ENCODE data around the gene FHIP1B.
"Not testable (repeated sequence)": the region's sequence is repeated elsewhere in the genome, so short reads cannot be mapped to it uniquely, and the experiment has no call there.

Gene FHIP1B

DNA sequence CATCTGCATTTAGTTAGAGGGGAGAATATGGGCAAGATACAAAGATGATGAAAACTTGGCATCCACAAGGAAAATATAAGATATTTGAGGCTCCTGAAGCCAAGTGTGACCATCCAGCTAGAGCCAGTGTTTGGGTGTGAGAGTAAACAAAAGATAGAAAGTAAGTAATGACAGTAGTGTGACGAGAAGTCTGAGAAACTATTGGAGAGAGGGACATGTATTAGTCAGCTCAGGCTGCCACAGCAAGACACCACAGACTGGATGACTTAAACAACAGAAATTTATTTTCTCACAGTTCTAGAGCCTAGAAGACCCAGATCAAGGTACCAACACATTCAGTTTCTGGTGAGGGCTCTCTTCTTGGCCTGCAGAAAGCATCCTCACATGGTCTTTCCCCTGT is 18.8 kb upstream of the FHIP1B start:
- Histone ChIP-seq H3K36me3 (ENCODE audit: control insufficient read depth, insufficient read depth, low read length) (no peaks in the 10 kb centered on the region), H3K27me3 (ENCODE audit: control insufficient read depth, insufficient read depth, low read length) (peaks cover 2% of the 10 kb centered on the region), H3K4me1 (ENCODE audit: control insufficient read depth, insufficient read depth, low read length) (peaks cover 4% of the 10 kb centered on the region), H3K4me3 (ENCODE audit: low read length) (no peak overlapping the region), H3K27ac (ENCODE audit: low read depth, low read length) (no peak overlapping the region), H3K9ac (ENCODE audit: low read length) (no peak overlapping the region)

DNA sequence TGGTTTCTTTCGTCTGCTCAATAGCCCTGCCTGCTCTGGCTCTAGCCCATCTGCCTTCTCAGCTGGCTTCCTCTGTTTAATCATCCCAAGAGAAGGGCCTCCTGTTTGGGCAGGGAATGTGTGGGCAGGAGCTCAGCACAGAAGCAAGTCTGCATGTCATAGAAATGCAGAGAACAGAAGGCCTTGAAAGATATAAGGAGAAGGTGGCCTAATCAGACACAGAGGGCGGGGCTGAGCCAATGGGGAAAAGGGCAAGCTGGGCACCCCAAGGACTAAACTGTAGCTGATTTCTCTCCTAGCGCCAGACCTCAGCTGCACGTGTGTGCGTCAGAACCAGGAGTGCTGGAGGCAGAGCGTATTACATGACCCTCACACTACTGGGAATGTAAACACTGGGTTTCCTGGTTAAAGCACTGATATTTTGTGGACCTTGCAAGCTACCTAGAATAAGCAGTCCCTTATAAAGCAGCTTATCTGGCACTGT is 17.6 kb upstream of the FHIP1B start:
- Histone ChIP-seq H3K27ac (ENCODE audit: low read depth, low read length) (peak overlapping the region; percentile 70), H3K9ac (ENCODE audit: low read length) (no peak overlapping the region), H3K27me3 (ENCODE audit: control insufficient read depth, insufficient read depth, low read length) (no peaks in the 10 kb centered on the region), H3K4me3 (ENCODE audit: low read length) (no peak overlapping the region), H3K36me3 (ENCODE audit: control insufficient read depth, insufficient read depth, low read length) (no peaks in the 10 kb centered on the region), H3K4me1 (ENCODE audit: control insufficient read depth, insufficient read depth, low read length) (peaks cover 4% of the 10 kb centered on the region)

DNA sequence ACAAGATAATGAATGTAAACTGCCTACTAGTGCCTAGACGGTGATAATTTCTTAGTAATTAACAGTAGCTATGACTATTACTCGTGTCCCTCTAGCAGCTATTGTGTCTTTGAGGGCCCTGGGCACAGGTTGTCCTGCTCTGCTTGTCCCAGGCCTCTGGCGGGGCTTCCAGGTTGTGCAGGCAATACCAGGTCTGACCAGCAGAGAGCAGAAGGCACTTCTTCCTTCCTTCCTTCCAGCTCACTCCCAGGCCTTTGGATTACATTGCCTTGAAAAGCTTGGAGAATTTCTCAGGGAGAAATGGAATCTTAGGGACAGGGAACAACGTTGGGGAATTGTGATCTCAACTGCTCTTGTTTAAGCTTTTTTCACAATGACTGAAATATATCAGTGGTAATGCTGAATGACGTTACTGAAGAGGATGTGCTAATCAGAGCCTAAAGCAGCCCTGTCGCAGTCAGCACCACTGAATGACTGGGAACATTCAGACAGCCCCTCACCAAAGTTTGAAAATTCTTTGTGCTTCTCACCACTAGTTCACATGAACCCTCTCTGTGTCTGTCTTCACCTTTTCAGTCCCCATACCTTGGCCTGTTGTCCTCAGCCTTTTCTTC is 16.8 kb upstream of the FHIP1B start:
- Histone ChIP-seq H3K27me3 (ENCODE audit: control insufficient read depth, insufficient read depth, low read length) (no peaks in the 10 kb centered on the region), H3K4me3 (ENCODE audit: low read length) (no peak overlapping the region), H3K4me1 (ENCODE audit: control insufficient read depth, insufficient read depth, low read length) (peaks cover 4% of the 10 kb centered on the region), H3K36me3 (ENCODE audit: control insufficient read depth, insufficient read depth, low read length) (no peaks in the 10 kb centered on the region), H3K27ac (ENCODE audit: low read depth, low read length) (peak overlapping the region; percentile 70), H3K9ac (ENCODE audit: low read length) (no peak overlapping the region)

DNA sequence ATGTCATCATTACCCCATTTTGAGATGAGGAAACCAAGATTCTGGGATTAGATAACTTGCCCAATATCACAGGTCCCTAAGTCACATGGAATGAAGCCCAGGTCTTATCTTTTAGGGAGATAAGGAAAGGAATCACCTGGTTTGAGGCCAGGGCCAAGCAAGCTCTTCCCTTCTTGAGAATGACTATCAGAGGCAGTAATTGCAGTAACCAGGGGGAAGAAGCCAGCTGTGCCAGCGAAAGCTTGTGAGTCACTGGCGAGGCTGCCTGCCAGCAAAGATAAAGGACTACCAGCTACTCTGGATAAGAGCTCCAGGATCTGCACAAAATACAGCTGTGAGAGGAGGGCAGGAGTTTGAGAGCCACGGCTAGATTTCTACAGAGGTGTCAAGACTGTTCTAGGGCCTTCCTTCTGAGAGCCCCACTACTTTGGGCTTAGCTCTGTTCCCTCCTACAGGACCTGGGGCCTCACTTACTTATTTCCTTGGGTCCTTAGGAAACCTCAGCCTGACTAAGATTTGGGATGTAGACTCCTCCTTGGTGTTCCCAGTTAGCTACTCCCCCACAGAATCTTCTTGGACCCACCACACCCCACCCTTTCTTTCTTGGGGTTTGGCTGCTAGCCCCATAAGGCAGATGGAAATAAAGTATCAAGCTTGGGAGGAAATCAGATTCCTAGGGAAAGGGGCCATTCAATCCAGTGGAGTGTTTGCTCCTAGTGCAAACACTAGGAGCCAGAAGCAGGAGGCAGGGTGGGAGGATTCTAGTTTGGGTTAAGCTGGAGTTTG is 15.5 kb upstream of the FHIP1B start:
- peaks cover 4% of the 10 kb centered on the region for H3K4me1 ChIP-seq (ENCODE audit: control insufficient read depth, insufficient read depth, low read length)
- H3K36me3 ChIP-seq (ENCODE audit: control insufficient read depth, insufficient read depth, low read length): no peaks in the 10 kb centered on the region
- H3K4me3 ChIP-seq (ENCODE audit: low read length): no peak overlapping the region
- peak overlapping the region; percentile 7 for H3K27ac ChIP-seq (ENCODE audit: low read depth, low read length)
- no peak overlapping the region for H3K9ac ChIP-seq (ENCODE audit: low read length)
- H3K27me3 ChIP-seq (ENCODE audit: control insufficient read depth, insufficient read depth, low read length): no peaks in the 10 kb centered on the region

GRCh38 chr11:6248897-6249296 is 14.5 kb upstream of the FHIP1B start:
- H3K4me1 ChIP-seq (ENCODE audit: control insufficient read depth, insufficient read depth, low read length); H3K27ac ChIP-seq (ENCODE audit: low read depth, low read length); H3K4me3 ChIP-seq (ENCODE audit: low read length); H3K27me3 ChIP-seq (ENCODE audit: control insufficient read depth, insufficient read depth, low read length); H3K36me3 ChIP-seq (ENCODE audit: control insufficient read depth, insufficient read depth, low read length); H3K9ac ChIP-seq (ENCODE audit: low read length): not testable (repeated sequence)

DNA sequence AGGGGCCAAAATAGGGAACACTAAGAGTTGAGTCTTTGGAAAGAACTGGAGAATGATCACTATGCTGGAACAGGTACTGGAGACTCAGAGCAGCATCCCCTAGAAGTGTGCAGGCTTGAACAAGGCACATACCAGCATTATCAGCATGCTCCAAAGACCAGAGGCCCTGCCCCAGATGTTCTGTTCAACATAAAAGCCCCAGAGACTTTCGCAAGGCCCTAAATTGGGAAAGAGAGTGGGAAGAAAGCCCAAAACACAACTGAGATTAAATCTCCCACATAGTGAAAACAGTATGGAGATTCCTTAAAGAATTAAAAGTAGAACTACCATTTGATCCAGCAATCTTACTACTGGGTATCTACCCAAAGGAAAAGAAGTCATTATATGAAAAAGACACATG is 13.8 kb upstream of the FHIP1B start:
- Histone ChIP-seq H3K4me3 (ENCODE audit: low read length) (no peak overlapping the region), H3K27me3 (ENCODE audit: control insufficient read depth, insufficient read depth, low read length) (no peaks in the 10 kb centered on the region), H3K9ac (ENCODE audit: low read length) (no peak overlapping the region), H3K4me1 (ENCODE audit: control insufficient read depth, insufficient read depth, low read length) (peaks cover 4% of the 10 kb centered on the region), H3K36me3 (ENCODE audit: control insufficient read depth, insufficient read depth, low read length) (no peaks in the 10 kb centered on the region), H3K27ac (ENCODE audit: low read depth, low read length) (no peak overlapping the region)

DNA sequence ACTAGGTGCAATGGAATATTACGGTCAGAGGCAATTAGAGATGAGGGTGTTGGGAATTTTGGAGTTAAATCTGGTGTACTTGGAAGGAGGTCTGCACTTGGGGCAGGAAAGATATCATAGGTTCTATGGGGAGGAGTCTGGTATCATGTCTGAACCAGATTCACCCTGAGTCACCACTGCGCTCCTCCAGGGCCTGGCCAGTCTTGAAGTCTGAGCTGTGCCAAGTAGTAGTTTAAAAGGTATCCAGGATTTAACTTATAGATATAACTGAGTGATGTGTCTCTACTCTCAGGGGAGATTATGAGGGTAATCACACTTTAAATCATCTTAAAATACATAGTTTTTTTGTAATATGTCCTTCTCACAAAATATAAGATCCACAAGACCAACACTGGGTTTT is 11.1 kb upstream of the FHIP1B start:
- no peaks in the 10 kb centered on the region for H3K27me3 ChIP-seq (ENCODE audit: control insufficient read depth, insufficient read depth, low read length)
- H3K36me3 ChIP-seq (ENCODE audit: control insufficient read depth, insufficient read depth, low read length): no peaks in the 10 kb centered on the region
- H3K27ac ChIP-seq (ENCODE audit: low read depth, low read length): no peak overlapping the region
- no peak overlapping the region for H3K9ac ChIP-seq (ENCODE audit: low read length)
- H3K4me1 ChIP-seq (ENCODE audit: control insufficient read depth, insufficient read depth, low read length): no peaks in the 10 kb centered on the region
- H3K4me3 ChIP-seq (ENCODE audit: low read length): no peak overlapping the region

- Histone ChIP-seq H3K27me3 (ENCODE audit: control insufficient read depth, insufficient read depth, low read length) (no peaks in the 10 kb centered on the region), H3K4me3 (ENCODE audit: low read length) (no peak overlapping the region), H3K4me1 (ENCODE audit: control insufficient read depth, insufficient read depth, low read length) (no peaks in the 10 kb centered on the region), H3K9ac (ENCODE audit: low read length) (no peak overlapping the region), H3K36me3 (ENCODE audit: control insufficient read depth, insufficient read depth, low read length) (no peaks in the 10 kb centered on the region), H3K27ac (ENCODE audit: low read depth, low read length) (no peak overlapping the region)
These were observed 6.9 kb upstream of the FHIP1B start for GRCh38 chr11:6241316-6241715.

DNA sequence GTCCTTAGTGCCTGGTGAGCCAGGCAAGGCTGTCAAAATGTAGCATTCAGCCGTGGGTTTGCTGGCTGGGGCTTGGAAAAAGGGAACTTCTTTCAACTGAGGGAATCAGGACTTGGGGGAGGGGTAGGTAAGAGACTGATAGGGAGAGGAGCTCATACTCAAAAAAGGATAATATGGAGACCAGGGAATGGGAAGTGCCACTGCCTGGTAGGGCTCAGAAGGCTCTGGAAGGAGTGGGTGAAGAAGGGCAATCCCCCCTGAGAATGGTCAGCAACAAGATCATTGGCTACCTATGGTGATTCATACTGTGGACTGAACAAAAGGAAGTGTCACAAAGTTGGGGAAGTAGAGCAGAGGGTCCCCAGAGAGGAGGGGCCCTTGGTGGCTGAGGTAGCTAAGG is 6.3 kb upstream of the FHIP1B start:
- Histone ChIP-seq H3K4me3 (ENCODE audit: low read length) (no peak overlapping the region), H3K9ac (ENCODE audit: low read length) (no peak overlapping the region), H3K27me3 (ENCODE audit: control insufficient read depth, insufficient read depth, low read length) (no peaks in the 10 kb centered on the region), H3K4me1 (ENCODE audit: control insufficient read depth, insufficient read depth, low read length) (no peaks in the 10 kb centered on the region), H3K27ac (ENCODE audit: low read depth, low read length) (no peak overlapping the region), H3K36me3 (ENCODE audit: control insufficient read depth, insufficient read depth, low read length) (no peaks in the 10 kb centered on the region)

GRCh38 chr11:6240139-6240538 is 5.7 kb upstream of the FHIP1B start:
- Histone ChIP-seq H3K4me3 (ENCODE audit: low read length) (no peak overlapping the region), H3K36me3 (ENCODE audit: control insufficient read depth, insufficient read depth, low read length) (no peaks in the 10 kb centered on the region), H3K27me3 (ENCODE audit: control insufficient read depth, insufficient read depth, low read length) (no peaks in the 10 kb centered on the region), H3K9ac (ENCODE audit: low read length) (no peak overlapping the region), H3K27ac (ENCODE audit: low read depth, low read length) (no peak overlapping the region), H3K4me1 (ENCODE audit: control insufficient read depth, insufficient read depth, low read length) (no peaks in the 10 kb centered on the region)

GRCh38 chr11:6238902-6239301 is 4.5 kb upstream of the FHIP1B start, which contains the start of gene CNGA4:
Gene CNGA4, plus strand, starts transcription at chr11:6239089. Its CDS starts 118 bp downstream, at chr11:6239207.
- Histone ChIP-seq H3K9ac (ENCODE audit: low read length) (no peak within 1 kb of the TSS), H3K4me3 (ENCODE audit: low read length) (no peak within 1 kb of the TSS), H3K27me3 (ENCODE audit: control insufficient read depth, insufficient read depth, low read length) (no peaks in the 10 kb centered on the region), H3K27ac (ENCODE audit: low read depth, low read length) (no peak within 1 kb of the TSS), H3K36me3 (ENCODE audit: control insufficient read depth, insufficient read depth, low read length) (no peaks in the 10 kb centered on the region), H3K4me1 (ENCODE audit: control insufficient read depth, insufficient read depth, low read length) (no peaks in the 10 kb centered on the region)

- no peak overlapping the region for H3K4me3 ChIP-seq (ENCODE audit: low read length)
- H3K9ac ChIP-seq (ENCODE audit: low read length): no peak overlapping the region
- H3K36me3 ChIP-seq (ENCODE audit: control insufficient read depth, insufficient read depth, low read length): no peaks in the 10 kb centered on the region
- H3K4me1 ChIP-seq (ENCODE audit: control insufficient read depth, insufficient read depth, low read length): peaks cover 3% of the 10 kb centered on the region
- H3K27ac ChIP-seq (ENCODE audit: low read depth, low read length): no peak overlapping the region
- H3K27me3 ChIP-seq (ENCODE audit: control insufficient read depth, insufficient read depth, low read length): no peaks in the 10 kb centered on the region
These were observed 3.4 kb upstream of the FHIP1B start for GRCh38 chr11:6237761-6238302.
